Astrocyte of the cerebellum (primary cell): ENCODE measurements around the gene SEPTIN10.

Experiments used
- DNase-seq: peaks from one replicate; pipeline ENCODE4 v3.0.0-alpha.2; 2011; ENCODE audit warnings: low read depth
- H3K4me3 ChIP-seq: 2 replicates; pipeline ENCODE4 v1.5.1; 2011; ENCODE audit warnings: mild to moderate bottlenecking, low read depth, low read length, moderate library complexity
- CTCF ChIP-seq: IDR thresholded peaks from 2 replicates; pipeline ENCODE4 v1.5.1; 2012; ENCODE audit warnings: low read length, low read depth, moderate library complexity, mild to moderate bottlenecking; ENCODE audit errors: missing control alignments
- in situ Hi-C: cut with HindIII; loops from 2 replicates; pipeline ENCODE4 v1.10.0; 2017; ENCODE audit warnings: low sequenced_read_pairs

The SEPTIN10 gene

GRCh38 chr2:109613922-109614714 is at the start of gene SEPTIN10, which contains the start of gene SOWAHC:
Gene SEPTIN10 (minus strand): TSS chr2:109613966. CDS start chr2:109613827, 139 bp downstream.
Gene SOWAHC (plus strand): TSS chr2:109614364. CDS start chr2:109614490, 126 bp downstream.
- H3K4me3 ChIP-seq = peak within 1 kb of the TSS; percentile 74
- peak; percentile 98 for DNase-seq
- in situ Hi-C loops = no loop called here
- no peak for TF ChIP-seq CTCF

GRCh38 chr2:109662889-109663288 is 49.1 kb upstream of the SEPTIN10 start:
- DNase-seq = no peak
- peak; percentile 14 for TF ChIP-seq CTCF
- in situ Hi-C loops = no loop called here
- no peak overlapping the region for H3K4me3 ChIP-seq

DNA sequence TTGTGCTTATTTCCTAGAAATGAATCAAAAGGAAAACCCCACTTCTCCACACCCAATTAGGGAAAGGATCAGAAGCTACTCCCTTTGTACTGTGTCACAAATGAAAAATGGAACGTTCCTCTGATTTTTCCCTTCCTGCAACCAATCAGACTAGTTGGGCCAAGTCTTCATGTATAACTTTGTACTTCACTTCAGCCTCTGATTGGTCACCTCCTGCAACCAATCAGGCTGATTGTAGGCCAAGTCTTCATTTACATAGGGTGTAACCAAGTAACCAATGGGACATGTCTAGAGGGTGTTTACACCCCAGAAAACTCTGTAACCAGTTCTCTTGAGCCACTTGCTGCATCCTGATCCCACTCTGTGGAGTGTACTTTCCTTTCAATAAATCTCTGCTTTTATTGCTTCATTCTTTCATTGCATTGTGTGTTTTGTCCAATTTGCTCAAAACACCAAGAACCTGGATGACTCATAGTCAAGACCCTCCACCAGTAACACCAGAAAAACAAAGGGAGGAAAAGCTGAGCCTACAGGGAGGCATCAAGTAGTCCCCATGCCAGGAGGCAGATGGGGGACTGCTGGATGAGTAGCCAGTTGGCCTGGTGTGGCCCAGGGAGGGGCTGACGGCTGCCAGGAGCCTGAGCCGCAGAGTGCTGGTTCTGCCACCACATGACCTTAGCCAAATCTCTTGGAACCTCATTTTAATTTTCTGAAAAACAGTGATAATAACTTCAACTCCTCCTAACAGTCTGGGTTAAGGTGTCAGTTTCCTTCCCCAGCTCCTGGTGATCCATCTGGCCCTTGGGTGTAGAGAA is 46.5 kb upstream of the SEPTIN10 start:
- in situ Hi-C loops = no loop called here
- no peak for DNase-seq
- H3K4me3 ChIP-seq = no peak overlapping the region
- TF ChIP-seq CTCF = no peak

DNA sequence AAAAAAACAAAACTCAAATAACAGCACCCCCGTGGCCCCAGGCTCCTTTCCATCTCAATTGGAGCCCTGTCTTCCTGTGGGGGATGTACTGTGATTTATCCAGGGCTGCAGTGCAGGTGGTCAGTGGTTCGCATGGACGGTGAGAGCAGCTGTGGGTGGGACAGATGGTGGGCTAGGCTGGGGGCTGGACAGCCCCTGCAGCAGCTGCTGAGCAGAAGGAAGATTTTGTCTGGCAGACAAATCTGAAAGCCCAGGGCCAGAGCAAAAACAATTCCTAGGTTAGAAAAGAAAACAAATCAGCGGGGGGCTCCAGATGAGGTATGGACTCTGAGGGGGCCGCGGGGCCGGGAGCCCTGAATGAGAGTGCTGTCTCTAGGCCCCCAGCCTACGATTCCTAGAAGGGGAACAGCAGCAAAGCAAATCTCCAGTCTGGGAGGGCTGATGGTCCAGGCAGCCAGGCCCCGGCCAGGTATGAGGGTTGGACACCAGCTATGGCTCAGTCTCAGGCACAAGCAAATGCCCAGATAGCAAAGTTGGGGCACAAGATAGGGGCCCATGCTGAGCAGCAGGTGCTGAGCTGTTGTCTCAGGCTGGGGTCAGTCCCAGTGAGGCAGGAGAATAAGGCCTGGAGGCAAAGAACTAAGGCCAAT is 45.8 kb upstream of the SEPTIN10 start:
- H3K4me3 ChIP-seq = no peak overlapping the region
- TF ChIP-seq CTCF = no peak
- in situ Hi-C loops = no loop called here
- no peak for DNase-seq

DNA sequence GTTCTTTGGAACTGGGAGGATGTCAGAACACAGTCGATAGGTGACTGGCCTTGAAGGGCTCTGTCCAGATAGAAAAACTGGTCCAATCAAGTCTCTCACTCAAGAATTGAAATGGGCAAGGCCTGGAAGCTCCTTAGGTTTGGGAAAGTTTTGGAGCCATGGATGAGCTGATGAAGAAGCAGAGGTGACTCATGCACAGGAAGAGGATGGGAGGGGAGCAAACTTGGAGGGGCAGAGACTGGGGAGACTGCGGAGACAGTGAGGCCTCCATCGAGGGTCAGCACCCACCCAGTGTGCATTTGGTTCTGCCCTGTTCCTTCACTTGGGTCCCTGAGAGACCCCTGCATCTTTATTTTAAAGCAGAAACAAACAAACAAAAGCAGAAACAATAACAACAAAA is 41.5 kb upstream of the SEPTIN10 start:
- DNase-seq = no peak
- H3K4me3 ChIP-seq = no peak overlapping the region
- no peak for TF ChIP-seq CTCF
- in situ Hi-C loops = no loop called here

DNA sequence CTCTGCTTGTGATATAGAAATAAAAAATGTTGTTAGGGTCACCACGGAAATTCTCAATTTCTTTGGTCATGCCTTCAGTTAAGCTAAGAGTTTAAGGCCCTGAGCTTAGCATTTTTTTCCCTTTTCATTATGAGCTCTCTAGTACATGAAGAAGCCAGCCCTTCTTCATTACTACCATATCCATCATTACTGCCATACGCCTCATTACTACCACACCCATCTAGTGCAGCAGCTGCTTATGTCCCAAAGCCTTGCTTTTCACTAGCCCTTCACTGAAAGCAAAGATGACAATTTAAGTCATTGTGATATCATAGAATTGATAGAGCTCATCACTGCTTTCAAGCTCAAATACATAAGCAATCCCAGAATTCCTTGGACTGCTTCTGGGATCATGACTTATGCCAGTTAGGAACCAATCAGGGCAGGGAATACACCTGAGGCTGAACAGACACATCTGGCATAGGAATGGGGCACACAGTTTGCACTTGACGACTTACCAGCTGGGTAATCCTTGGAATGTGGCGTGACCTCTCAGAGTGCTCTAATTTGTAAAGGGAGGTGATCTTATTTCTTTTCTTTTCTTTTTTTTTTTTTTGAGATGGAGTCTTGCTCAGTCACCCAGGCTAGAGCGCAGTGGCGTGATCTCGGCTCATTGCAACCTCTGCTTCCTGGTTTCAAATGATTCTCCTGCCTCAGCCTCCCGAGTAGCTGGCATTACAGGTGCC is 40.7 kb upstream of the SEPTIN10 start:
- no peak overlapping the region for H3K4me3 ChIP-seq
- in situ Hi-C loops = no loop called here
- TF ChIP-seq CTCF = no peak
- DNase-seq = no peak
